Activated CD4-positive, alpha-beta T cell treated with anti-CD3 and anti-CD28 coated beads, Interleukin-10, Interleukin-2, amounts not matched to agents 100 ng/mL and 50 ng/mL, durations not matched to agents 16 hours and 8 hours (primary cell): ENCODE measurements around the gene RCL1.
"Not testable (repeated sequence)": the region's sequence is repeated elsewhere in the genome, so short reads cannot be mapped to it uniquely, and the experiment has no call there.

Experiments
- DNase-seq: peaks from one replicate; pipeline ENCODE4 v3.0.0-alpha.2; 2020

RCL1 gene

GRCh38 chr9:4783191-4783590, 9.6 kb upstream of the RCL1 start:
- not testable (repeated sequence) for DNase-seq

- no peak for DNase-seq
Measured at GRCh38 chr9:4784403-4784802, 8.3 kb upstream of the RCL1 start.

- DNase-seq: no peak
Measured at GRCh38 chr9:4786599-4786998, 6.1 kb upstream of the RCL1 start.

DNA sequence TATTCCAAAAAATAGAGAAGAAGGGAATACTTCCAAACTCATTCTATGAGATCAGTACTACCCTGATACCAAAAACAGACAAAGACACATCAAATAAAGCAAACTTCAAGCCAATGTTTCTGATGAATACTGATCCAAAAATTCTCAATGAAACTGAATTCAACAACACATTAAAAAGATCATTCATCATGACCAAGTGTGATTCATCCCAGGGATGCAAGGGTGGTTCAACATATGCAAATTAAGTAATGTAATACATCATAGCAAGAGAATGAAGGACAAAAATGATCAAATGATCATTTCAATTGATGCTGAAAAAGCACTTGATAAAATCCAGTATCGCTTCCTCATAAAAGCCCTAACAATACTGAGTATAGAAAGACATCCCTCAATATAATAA, 4.9 kb upstream of the RCL1 start:
- DNase-seq: no peak

GRCh38 chr9:4788703-4789102, 4.0 kb upstream of the RCL1 start:
- DNase-seq: no peak

- no peak for DNase-seq
Measured at GRCh38 chr9:4792054-4792571, 631 bp upstream of the RCL1 start.

- DNase-seq: no peak
Measured at GRCh38 chr9:4793459-4794395, 983 bp downstream of the RCL1 start.

DNA sequence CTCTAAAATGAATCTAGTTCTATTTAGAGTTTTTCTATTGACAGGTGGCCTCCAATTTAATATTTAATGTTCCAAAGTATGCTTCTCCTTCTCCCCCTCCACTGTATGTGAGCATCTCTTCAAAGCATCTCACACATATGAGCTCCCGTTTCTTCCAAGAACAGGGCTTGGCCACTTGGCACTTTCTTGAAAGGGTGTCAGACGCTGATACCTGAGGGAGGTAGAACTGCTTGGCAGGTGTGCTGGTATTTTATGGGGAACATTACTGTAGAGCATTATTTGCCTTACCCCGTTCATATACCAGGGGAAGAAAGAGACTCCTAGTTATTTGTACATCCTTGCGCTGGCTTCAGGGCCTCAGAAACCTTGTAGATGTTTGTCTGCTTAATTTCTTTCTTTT, 1.9 kb downstream of the RCL1 start:
- no peak for DNase-seq

DNA sequence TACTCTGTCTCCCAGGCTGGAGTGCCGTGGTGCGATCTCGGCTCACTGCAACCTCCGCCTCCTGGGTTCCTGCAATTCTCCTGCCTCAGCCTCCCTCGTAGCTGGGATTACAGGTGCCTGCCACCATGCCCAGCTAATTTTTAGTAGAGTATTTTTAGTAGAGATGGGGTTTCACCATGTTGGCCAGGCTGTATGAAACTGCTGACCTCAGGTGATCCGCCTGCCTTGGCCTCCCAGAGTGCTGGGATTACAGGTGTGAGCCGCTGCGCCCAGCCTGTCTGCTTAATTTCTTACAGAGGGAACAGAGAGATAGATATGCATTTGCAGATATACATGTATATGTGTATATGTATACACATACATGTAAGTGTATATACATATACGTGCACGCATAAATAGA, 2.4 kb downstream of the RCL1 start:
- DNase-seq: not testable (repeated sequence)

DNA sequence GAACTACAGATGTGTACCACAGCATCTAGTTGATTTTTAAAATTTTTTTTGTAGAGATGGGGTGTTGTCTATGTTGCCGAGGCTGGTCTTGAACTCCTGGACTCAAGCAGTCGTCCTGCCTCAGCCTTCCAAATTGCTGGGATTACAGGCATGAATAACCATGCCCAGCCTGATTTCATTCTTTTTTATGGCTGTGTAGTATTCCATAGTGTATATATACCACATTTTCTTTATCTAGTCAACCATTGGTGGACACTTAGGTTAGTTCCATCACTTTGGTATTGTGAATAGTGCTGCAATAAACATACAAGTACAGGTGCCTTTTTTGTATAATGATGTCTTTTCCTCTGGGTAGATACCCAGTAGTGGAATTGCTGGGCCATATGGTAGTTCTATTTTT, 3.8 kb downstream of the RCL1 start:
- DNase-seq: no peak

DNA sequence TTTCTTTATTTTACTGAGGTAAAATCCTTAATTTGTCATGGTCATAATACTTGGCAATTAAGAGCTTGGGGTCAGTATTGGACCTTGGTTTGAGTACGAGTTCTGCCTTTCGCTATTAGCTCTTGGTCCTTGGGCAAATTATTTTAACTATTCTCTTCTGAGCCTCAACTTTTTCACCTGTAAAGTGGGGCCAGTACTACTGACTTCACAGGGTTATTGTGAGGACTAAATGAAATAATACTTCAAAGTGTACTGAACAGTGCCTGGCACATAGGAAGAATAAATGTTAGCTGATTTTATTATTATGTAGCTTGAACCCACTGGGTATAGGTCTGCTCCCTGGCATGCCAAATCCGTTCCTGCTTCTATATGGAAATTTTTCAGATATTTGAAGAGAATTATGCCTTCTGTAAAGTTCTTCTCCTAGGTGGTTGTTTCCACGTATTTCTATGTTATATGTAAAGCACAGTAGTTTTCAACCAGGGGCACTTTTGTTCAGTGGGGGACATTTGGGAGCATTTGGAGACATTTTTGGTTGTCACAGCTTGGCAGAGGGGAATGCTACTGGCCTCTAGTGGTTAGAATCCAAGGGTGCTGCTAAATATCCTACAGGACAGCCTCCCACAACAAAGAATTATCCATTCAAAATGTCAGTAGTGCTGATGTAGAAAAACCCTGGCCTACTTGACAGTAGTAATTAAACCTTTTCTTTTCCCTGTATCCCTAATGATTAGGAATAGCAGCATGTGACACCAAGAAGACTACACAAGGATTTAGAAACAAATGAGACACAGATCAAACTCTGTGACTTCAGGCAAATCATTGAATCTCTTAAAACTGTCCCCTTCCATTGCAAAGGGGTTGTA, 4.5 kb downstream of the RCL1 start:
- peak; percentile 40 for DNase-seq

- DNase-seq: no peak
Measured at GRCh38 chr9:4797854-4798150, 5.1 kb downstream of the RCL1 start.

GRCh38 chr9:4798281-4799032, 5.7 kb downstream of the RCL1 start:
- DNase-seq: no peak

- no peak for DNase-seq
Measured at GRCh38 chr9:4799033-4799430, 6.3 kb downstream of the RCL1 start.

GRCh38 chr9:4799775-4800174, 7.0 kb downstream of the RCL1 start:
- no peak for DNase-seq

- DNase-seq: no peak
Measured at GRCh38 chr9:4801156-4801555, 8.4 kb downstream of the RCL1 start.

GRCh38 chr9:4803670-4804530, 11.2 kb downstream of the RCL1 start:
- no peak for DNase-seq

GRCh38 chr9:4804531-4805016, 11.8 kb downstream of the RCL1 start:
- no peak for DNase-seq

DNA sequence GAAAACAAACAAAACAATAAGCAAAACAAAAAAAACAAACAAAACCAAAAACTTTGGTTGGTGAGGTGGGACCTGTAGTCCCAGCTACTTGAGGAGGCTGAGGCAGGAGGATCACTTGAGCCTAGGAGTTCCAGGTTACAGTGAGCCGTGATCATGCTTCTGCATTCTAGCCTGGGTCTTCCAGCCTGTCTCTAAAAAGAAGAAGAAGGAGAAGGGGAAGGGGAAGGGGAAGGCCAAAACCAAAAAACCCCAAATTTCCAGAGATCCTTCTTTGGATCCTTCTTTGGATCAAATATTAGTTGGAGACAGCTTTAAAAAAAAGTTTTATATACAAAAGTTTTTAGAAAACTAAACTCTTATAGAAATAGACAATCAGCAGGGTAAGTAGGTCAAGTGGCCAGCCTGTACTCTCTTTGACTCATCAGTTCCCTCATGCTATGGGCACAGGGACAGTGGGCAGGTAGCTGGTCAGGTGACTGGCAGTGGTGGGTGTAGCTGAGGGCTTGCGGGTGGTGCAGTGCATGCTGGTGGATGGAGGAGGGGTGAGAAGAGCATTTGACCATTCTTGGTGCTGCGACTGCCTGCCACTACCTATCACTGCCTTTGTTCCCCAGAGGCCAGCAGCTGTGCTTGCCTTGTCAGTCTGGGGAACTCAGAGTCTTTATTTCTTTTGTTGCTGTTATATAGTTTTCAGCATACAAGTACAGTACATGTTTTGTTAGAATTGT, 12.6 kb downstream of the RCL1 start:
- DNase-seq: no peak

DNA sequence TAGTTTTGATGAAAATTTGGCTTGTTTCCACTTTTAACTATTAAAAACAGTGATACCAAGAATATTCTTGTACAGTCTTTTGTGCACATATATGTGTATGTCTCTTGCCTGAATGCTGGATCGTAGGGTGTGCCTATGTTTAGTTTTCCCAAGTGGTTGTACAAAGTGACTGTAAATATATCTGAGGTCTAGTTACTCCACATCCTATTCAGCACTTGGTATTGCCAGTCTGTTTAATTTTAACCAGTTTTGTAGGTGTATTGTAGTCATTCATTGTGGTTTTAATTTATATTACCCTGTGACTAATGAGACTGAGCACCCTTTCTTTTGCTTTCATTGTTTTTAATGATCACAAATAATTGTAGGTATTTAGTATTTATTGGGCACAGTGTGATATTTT, 17.8 kb downstream of the RCL1 start:
- no peak for DNase-seq

DNA sequence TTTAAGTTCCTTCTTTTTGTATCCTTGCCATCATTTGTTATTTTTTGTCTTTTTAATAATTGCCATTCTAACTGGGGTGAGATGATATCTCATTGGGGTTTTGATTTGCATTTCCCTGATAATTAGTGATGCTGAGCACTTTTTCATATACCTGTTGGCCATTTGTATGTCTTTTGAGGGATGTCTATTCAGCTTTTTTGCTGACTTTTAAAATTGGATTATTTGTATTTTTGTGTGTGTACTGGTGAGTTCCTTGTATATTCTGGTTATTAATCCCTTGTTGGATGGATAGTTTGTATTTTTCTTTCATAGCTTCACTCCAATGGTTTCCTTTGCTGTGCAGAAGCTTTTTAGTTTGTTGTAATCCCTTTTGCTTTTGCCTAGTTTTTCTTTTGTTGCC, 19.1 kb downstream of the RCL1 start:
- DNase-seq: no peak
